GM19397 (cell line): ENCODE data around the gene DNAAF9.
A peak's percentile ranks its signal among the peaks of the same experiment; 100 is the strongest.
"Not testable (repeated sequence)": the region's sequence is repeated elsewhere in the genome, so short reads cannot be mapped to it uniquely, and the experiment has no call there.

Experiments used
- ATAC-seq: cut with Tn5 transposase; IDR thresholded peaks from one replicate; pipeline ENCODE4 v1.9.1; 2021; ENCODE audit warnings: mild to moderate bottlenecking, moderate library complexity; ENCODE audit not compliant: unreplicated experiment

DNAAF9 gene

GRCh38 chr20:3407040-3407770, at the start of gene DNAAF9:
DNAAF9 (minus strand) TSS chr20:3407669; CDS start chr20:3407557, 112 bp downstream.
- ATAC-seq = peak; percentile 53

GRCh38 chr20:3456648-3457047, 49.2 kb upstream of the DNAAF9 start:
- ATAC-seq = no peak

GRCh38 chr20:3454831-3455230, 47.4 kb upstream of the DNAAF9 start:
- ATAC-seq = no peak

GRCh38 chr20:3452690-3453089, 45.2 kb upstream of the DNAAF9 start:
- ATAC-seq = no peak

GRCh38 chr20:3452136-3452535, 44.7 kb upstream of the DNAAF9 start:
- no peak for ATAC-seq

GRCh38 chr20:3449319-3449718, 41.9 kb upstream of the DNAAF9 start:
- no peak for ATAC-seq

- no peak for ATAC-seq
Measured at GRCh38 chr20:3447321-3447720, 39.9 kb upstream of the DNAAF9 start.

GRCh38 chr20:3446779-3447178, 39.3 kb upstream of the DNAAF9 start:
- no peak for ATAC-seq

- ATAC-seq = no peak
Measured at GRCh38 chr20:3436864-3437574, 29.6 kb upstream of the DNAAF9 start.

- ATAC-seq = no peak
Measured at GRCh38 chr20:3434232-3434631, 26.8 kb upstream of the DNAAF9 start.

- no peak for ATAC-seq
Measured at GRCh38 chr20:3433744-3434143, 26.3 kb upstream of the DNAAF9 start.

GRCh38 chr20:3432844-3433243, 25.4 kb upstream of the DNAAF9 start:
- ATAC-seq = no peak

GRCh38 chr20:3431109-3431508, 23.6 kb upstream of the DNAAF9 start:
- ATAC-seq = no peak

GRCh38 chr20:3430376-3431069, 23.1 kb upstream of the DNAAF9 start:
- peak; percentile 77 for ATAC-seq

- ATAC-seq = not testable (repeated sequence)
Measured at GRCh38 chr20:3426766-3427165, 19.3 kb upstream of the DNAAF9 start.

- no peak for ATAC-seq
Measured at GRCh38 chr20:3423126-3423525, 15.7 kb upstream of the DNAAF9 start.

GRCh38 chr20:3421985-3422384, 14.5 kb upstream of the DNAAF9 start:
- ATAC-seq = no peak

GRCh38 chr20:3420211-3420707, 12.8 kb upstream of the DNAAF9 start:
- no peak for ATAC-seq

- ATAC-seq = not testable (repeated sequence)
Measured at GRCh38 chr20:3418161-3418560, 10.7 kb upstream of the DNAAF9 start.

- no peak for ATAC-seq
Measured at GRCh38 chr20:3414122-3414521, 6.7 kb upstream of the DNAAF9 start.

- no peak for ATAC-seq
Measured at GRCh38 chr20:3413393-3413889, 6.0 kb upstream of the DNAAF9 start.
